Measurements from ENCODE around the gene ADAMTS10. TPM values are rescaled to one million over a fixed set of nuclear protein-coding genes. Genes with fewer than 3 reads are reported as not detected.

The ADAMTS10 gene
- total and polyA plus RNA-seq, 12 donors, result 2.0 to 190 (median 25.8) TPM

GRCh38 chr19:8641908-8642547 is 31.5 kb upstream of the ADAMTS10 start:
- no peak overlapping the region for H3K4me3 ChIP-seq
- intact Hi-C loops (cut with DNase I), result no loop called here
- no peaks in the 10 kb centered on the region for H3K4me1 ChIP-seq (replicated peaks in 1 of 2)
- 0 to 52% (median 48%) methylated on average over 2 to 4 of the region's 4 CpGs for WGBS, 4 donors
- H3K36me3 ChIP-seq (replicated peaks in 1 of 2), result no peaks in the 10 kb centered on the region
- no peak for TF ChIP-seq POLR2A (IDR thresholded peaks at IDR 0.05)
- TF ChIP-seq, protein P1, sequence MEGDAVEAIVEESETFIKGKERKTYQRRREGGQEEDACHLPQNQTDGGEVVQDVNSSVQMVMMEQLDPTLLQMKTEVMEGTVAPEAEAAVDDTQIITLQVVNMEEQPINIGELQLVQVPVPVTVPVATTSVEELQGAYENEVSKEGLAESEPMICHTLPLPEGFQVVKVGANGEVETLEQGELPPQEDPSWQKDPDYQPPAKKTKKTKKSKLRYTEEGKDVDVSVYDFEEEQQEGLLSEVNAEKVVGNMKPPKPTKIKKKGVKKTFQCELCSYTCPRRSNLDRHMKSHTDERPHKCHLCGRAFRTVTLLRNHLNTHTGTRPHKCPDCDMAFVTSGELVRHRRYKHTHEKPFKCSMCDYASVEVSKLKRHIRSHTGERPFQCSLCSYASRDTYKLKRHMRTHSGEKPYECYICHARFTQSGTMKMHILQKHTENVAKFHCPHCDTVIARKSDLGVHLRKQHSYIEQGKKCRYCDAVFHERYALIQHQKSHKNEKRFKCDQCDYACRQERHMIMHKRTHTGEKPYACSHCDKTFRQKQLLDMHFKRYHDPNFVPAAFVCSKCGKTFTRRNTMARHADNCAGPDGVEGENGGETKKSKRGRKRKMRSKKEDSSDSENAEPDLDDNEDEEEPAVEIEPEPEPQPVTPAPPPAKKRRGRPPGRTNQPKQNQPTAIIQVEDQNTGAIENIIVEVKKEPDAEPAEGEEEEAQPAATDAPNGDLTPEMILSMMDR (IDR thresholded peaks at IDR 0.05), result peak; percentile 34 to 62 (median 54)
- no peaks in the 10 kb centered on the region for H3K27me3 ChIP-seq
- no peak overlapping the region for H3K27ac ChIP-seq
- DNase-seq, result peak in 1 of 7 donors; percentile 33
- H3K9me3 ChIP-seq (replicated peaks in 1 of 3), result no peaks in the 10 kb centered on the region

DNA sequence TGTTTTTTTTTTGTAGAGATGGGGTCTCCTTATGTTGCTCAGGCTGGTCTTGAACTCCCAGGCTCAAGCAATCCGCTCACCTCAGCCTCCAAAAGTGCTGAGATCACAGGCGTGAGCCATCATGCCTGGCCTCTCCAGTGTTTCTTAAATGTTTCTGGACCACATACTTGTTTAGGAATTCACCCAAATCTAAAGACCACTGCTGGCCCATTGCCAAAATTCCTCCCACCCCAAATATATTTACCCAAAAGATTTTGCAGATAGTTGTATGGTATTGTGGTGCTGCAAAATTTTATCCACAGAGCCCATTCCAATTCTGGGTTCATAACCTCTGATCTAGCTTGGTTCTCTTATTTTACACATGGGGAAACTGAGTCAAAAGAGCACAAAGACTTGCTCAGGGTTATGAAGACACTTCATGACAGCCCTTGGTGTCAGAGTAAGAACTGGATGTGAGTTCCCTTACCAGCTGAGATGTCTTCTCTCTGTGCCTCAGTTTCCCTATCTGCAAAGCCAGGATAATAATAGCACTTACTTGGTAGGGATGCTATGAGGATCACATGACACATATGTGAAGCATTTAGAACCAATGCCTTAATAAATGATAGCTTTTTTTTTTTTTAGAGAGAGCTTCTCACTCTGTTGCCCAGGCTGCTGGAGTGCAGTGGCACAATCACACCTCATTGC is 30.8 kb upstream of the ADAMTS10 start:
- Histone ChIP-seq H3K4me1 (replicated peaks in 1 of 2) (no peaks in the 10 kb centered on the region), H3K4me3 (no peak overlapping the region), H3K27me3 (no peaks in the 10 kb centered on the region), H3K27ac (no peak overlapping the region), H3K9me3 (replicated peaks in 1 of 3) (no peaks in the 10 kb centered on the region), H3K36me3 (replicated peaks in 1 of 2) (no peaks in the 10 kb centered on the region)
- TF ChIP-seq POLR2A (IDR thresholded peaks at IDR 0.05), result no peak
- TF ChIP-seq, protein P1 (IDR thresholded peaks at IDR 0.05), result no peak
- no peak for DNase-seq
- intact Hi-C loops (cut with DNase I), result no loop called here
- 56 to 82% (median 76%) methylated on average over 2 of the region's 2 CpGs for WGBS, 4 donors

- peak; percentile 27 to 71 (median 57) for DNase-seq
Observed at GRCh38 chr19:8640402-8641004, 30.0 kb upstream of the ADAMTS10 start.

More at GRCh38 chr19:8640402-8641004, 30.0 kb upstream of the ADAMTS10 start:
- no peaks in the 10 kb centered on the region for H3K4me1 ChIP-seq (replicated peaks in 1 of 2)
- 59 to 74% (median 70%) methylated on average over 11 to 12 of the region's 12 CpGs for WGBS, 4 donors
- H3K4me3 ChIP-seq, result no peak overlapping the region
- H3K27ac ChIP-seq, result peak overlapping the region in 2 of 5 donors; percentile 21 to 58
- H3K36me3 ChIP-seq (replicated peaks in 1 of 2), result no peaks in the 10 kb centered on the region
- TF ChIP-seq, protein P1 (IDR thresholded peaks at IDR 0.05), result no peak
- TF ChIP-seq POLR2A (IDR thresholded peaks at IDR 0.05), result no peak
- intact Hi-C loops (cut with DNase I), result no loop called here
- H3K27me3 ChIP-seq, result no peaks in the 10 kb centered on the region
- H3K9me3 ChIP-seq (replicated peaks in 1 of 3), result no peaks in the 10 kb centered on the region

Data from adrenal gland (tissue), 12 donors.